GM18526 (cell line): ENCODE results near the gene STYK1.

Source experiments
- POLR2A ChIP-seq: IDR thresholded peaks from 3 replicates; pipeline ENCODE4 v1.6.1; 2011; ENCODE audit not compliant: insufficient read length; ENCODE audit errors: extremely low read depth

STYK1 gene

GRCh38 chr12:10673659-10674384, at the start of gene STYK1:
Gene STYK1 (minus strand): TSS chr12:10674052. CDS start chr12:10634618, 39,434 bp downstream.
- TF ChIP-seq POLR2A: no peak

GRCh38 chr12:10722905-10723746, 49.3 kb upstream of the STYK1 start, which contains the start of gene YBX3:
Gene YBX3 (minus strand): TSS chr12:10723323. CDS start chr12:10723111, 212 bp downstream.
- TF ChIP-seq POLR2A: peak; percentile 44

GRCh38 chr12:10722502-10722904, 48.7 kb upstream of the STYK1 start:
- no peak for TF ChIP-seq POLR2A

- no peak for TF ChIP-seq POLR2A
Measured at GRCh38 chr12:10721651-10722501, 48.0 kb upstream of the STYK1 start.

- TF ChIP-seq POLR2A: no peak
Measured at GRCh38 chr12:10720974-10721650, 47.3 kb upstream of the STYK1 start.

GRCh38 chr12:10719482-10719881, 45.6 kb upstream of the STYK1 start:
- no peak for TF ChIP-seq POLR2A

- no peak for TF ChIP-seq POLR2A
Measured at GRCh38 chr12:10718279-10718821, 44.5 kb upstream of the STYK1 start.

GRCh38 chr12:10717410-10717809, 43.6 kb upstream of the STYK1 start:
- no peak for TF ChIP-seq POLR2A

- TF ChIP-seq POLR2A: no peak
Measured at GRCh38 chr12:10716704-10717315, 43.0 kb upstream of the STYK1 start.

- TF ChIP-seq POLR2A: no peak
Measured at GRCh38 chr12:10716277-10716676, 42.4 kb upstream of the STYK1 start.

- no peak for TF ChIP-seq POLR2A
Measured at GRCh38 chr12:10715491-10715890, 41.6 kb upstream of the STYK1 start.

GRCh38 chr12:10709808-10710207, 36.0 kb upstream of the STYK1 start:
- no peak for TF ChIP-seq POLR2A

GRCh38 chr12:10708862-10709261, 35.0 kb upstream of the STYK1 start:
- no peak for TF ChIP-seq POLR2A

- no peak for TF ChIP-seq POLR2A
Measured at GRCh38 chr12:10705655-10706054, 31.8 kb upstream of the STYK1 start.
